Measurements from ENCODE around the gene NAA10.

- TF ChIP-seq POLR2A (IDR thresholded peaks at IDR 0.05) = no peak
- TF ChIP-seq EP300 (IDR thresholded peaks at IDR 0.05) = no peak
Observed at GRCh38 chrX:153944800-153945150, 9.9 kb upstream of the NAA10 start.
